ENCODE measurements around the gene CHCHD10.

Gene CHCHD10

GRCh38 chr22:23786752-23787599 lies 19.2 kb upstream of the CHCHD10 start, which contains the start of gene SMARCB1:
Gene SMARCB1, plus strand, starts transcription at chr22:23786966. Its CDS starts 204 bp downstream, at chr22:23787170.
- TF ChIP-seq CTCF (conservative IDR thresholded peaks at IDR 0.05) = no peak
- H3K27ac ChIP-seq = peak within 1 kb of the TSS; percentile 99

- H3K27ac ChIP-seq = peak overlapping the region; percentile 99
- no peak for TF ChIP-seq CTCF (conservative IDR thresholded peaks at IDR 0.05)
Observed at GRCh38 chr22:23786261-23786710, 18.5 kb upstream of the CHCHD10 start.

- no peak for TF ChIP-seq CTCF (conservative IDR thresholded peaks at IDR 0.05)
- H3K27ac ChIP-seq = no peak overlapping the region
Observed at GRCh38 chr22:23784215-23784732, 16.5 kb upstream of the CHCHD10 start.

- H3K27ac ChIP-seq = no peak overlapping the region
- no peak for TF ChIP-seq CTCF (conservative IDR thresholded peaks at IDR 0.05)
Observed at GRCh38 chr22:23783265-23784150, 15.7 kb upstream of the CHCHD10 start.

- no peak for TF ChIP-seq CTCF (conservative IDR thresholded peaks at IDR 0.05)
- H3K27ac ChIP-seq = no peak overlapping the region
Observed at GRCh38 chr22:23782703-23783102, 14.9 kb upstream of the CHCHD10 start.

GRCh38 chr22:23782252-23782651 lies 14.5 kb upstream of the CHCHD10 start:
- TF ChIP-seq CTCF (conservative IDR thresholded peaks at IDR 0.05) = no peak

More at GRCh38 chr22:23782252-23782651, 14.5 kb upstream of the CHCHD10 start:
- no peak overlapping the region for H3K27ac ChIP-seq
